ENCODE data around the gene PPFIA4.
A peak's percentile ranks its signal among the peaks of the same experiment; 100 is the strongest.

GRCh38 chr1:203083463-203083921 lies 57.2 kb downstream of the PPFIA4 start:
- TF ChIP-seq TRIM28 (IDR thresholded peaks at IDR 0.05), result no peak
- no peak for TF ChIP-seq ZNF584 (CRISPR knock-in tag; IDR thresholded peaks at IDR 0.05; ENCODE audit: low read depth)
- no peak for TF ChIP-seq MCM7 (IDR thresholded peaks at IDR 0.05)
- TF ChIP-seq TAF1 (IDR thresholded peaks at IDR 0.05; ENCODE audit: control insufficient read depth, extremely low read depth, insufficient read depth, low read length, severe bottlenecking), result no peak
- TF ChIP-seq POLR2AphosphoS2 (IDR thresholded peaks at IDR 0.05; ENCODE audit: low read length), result no peak
- no peak for TF ChIP-seq SETDB1 (IDR thresholded peaks at IDR 0.05; ENCODE audit: low read length)
- no peak for TF ChIP-seq ZC3H11A (IDR thresholded peaks at IDR 0.05; ENCODE audit: low read depth, low read length)
- no peak for TF ChIP-seq EP300 (IDR thresholded peaks at IDR 0.05; ENCODE audit: low read length)
- no peak for TF ChIP-seq ID3 (CRISPR knock-in tag; IDR thresholded peaks at IDR 0.05)
- TF ChIP-seq ID3 (tag; IDR thresholded peaks at IDR 0.05), result no peak
- no peak for TF ChIP-seq CHD1 (IDR thresholded peaks at IDR 0.05; ENCODE audit: low read length)
- TF ChIP-seq CTCF (IDR thresholded peaks at IDR 0.05 in 2 of 3, conservative IDR thresholded peaks at IDR 0.05 in 1 of 3; ENCODE audit: insufficient read depth in 2 of 3, low read depth in 1 of 3, low read length in 3 of 3), result peak; percentile 51 to 64 (median 54); a peak in 5 of 6 replicates
- no peak for TF ChIP-seq POLR2AphosphoS5 (IDR thresholded peaks at IDR 0.05; ENCODE audit: control insufficient read depth, insufficient read depth, low read depth, low read length)
